Right lobe of liver (tissue), 4 donors: Measurements from ENCODE around the gene RPL18.

Experiments used
- CTCF ChIP-seq, 4 donors: fragments of 200-600 bp in 3 of 4; fragments of 450-650 bp in 1 of 4; IDR thresholded peaks; one replicate each; pipeline versions ENCODE4 v1.5.1 to v1.8.0; 2016 to 2022; ENCODE audit warnings: antibody characterized with exemption in 4 of 4, mild to moderate bottlenecking in 2 of 4
- POLR2A ChIP-seq: fragments of 450-650 bp; IDR thresholded peaks from one replicate; pipeline ENCODE4 v1.6.1; 2017; ENCODE audit warnings: antibody characterized with exemption, mild to moderate bottlenecking
- donor health status: DM: no; HTN: no; CAD: no.
- donor health status: DM: no; HTN: no; CAD: no.
- donor health status: DM: no; HTN: yes; CAD: no.

DNA sequence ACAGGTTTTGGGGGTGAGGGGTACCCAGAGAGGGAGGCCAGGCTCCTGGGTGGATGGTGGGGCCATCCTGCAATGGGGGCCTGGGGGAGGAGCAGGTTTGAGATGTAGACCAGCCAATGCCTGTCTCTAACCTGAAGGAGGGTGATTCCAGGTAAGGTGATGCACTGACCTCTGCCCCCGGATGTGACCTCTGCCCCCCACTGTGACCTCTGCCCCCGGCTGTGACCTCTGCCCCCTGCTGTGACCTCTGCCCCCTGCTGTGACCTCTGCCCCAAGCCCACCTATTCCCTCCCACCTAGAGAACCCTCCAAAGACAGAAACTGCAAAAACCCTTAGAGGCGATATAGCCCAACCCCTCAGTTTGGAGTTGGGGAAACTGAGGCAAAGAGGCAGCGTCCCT lies 22.7 kb downstream of the RPL18 start:
- no peak for TF ChIP-seq CTCF (IDR thresholded peaks at IDR 0.05)
- TF ChIP-seq POLR2A, result no peak
